Choroid plexus epithelial cell (primary cell): ENCODE data around the gene RSPH6A.
"Not testable (repeated sequence)": the region's sequence is repeated elsewhere in the genome, so short reads cannot be mapped to it uniquely, and the experiment has no call there.

ENCODE experiments used
- DNase-seq: peaks from one replicate; pipeline ENCODE4 v3.0.0-alpha.2; 2010; ENCODE audit warnings: low read depth
- H3K4me3 ChIP-seq: 2 replicates; pipeline ENCODE4 v1.5.1; 2011; ENCODE audit warnings: low read depth, mild to moderate bottlenecking, control low read depth, low read length, moderate library complexity
- CTCF ChIP-seq: conservative IDR thresholded peaks from 2 replicates; pipeline ENCODE4 v1.5.1; 2011; ENCODE audit warnings: low read depth, mild to moderate bottlenecking, control low read depth, inconsistent platforms, low read length, moderate library complexity

RSPH6A gene

GRCh38 chr19:45761714-45762113, 53.4 kb downstream of the RSPH6A start:
- H3K4me3 ChIP-seq: no peak overlapping the region
- TF ChIP-seq CTCF: no peak
- DNase-seq: no peak

- no peak for TF ChIP-seq CTCF
- DNase-seq: no peak
- H3K4me3 ChIP-seq: no peak overlapping the region
These were observed 56.2 kb downstream of the RSPH6A start for GRCh38 chr19:45758921-45759320.

- no peak overlapping the region for H3K4me3 ChIP-seq
- TF ChIP-seq CTCF: no peak
- DNase-seq: no peak
These were observed 57.4 kb downstream of the RSPH6A start for GRCh38 chr19:45757695-45758094.

GRCh38 chr19:45754323-45754722, 60.8 kb downstream of the RSPH6A start:
- no peak overlapping the region for H3K4me3 ChIP-seq
- no peak for TF ChIP-seq CTCF
- DNase-seq: no peak

- no peak overlapping the region for H3K4me3 ChIP-seq
- no peak for DNase-seq
- TF ChIP-seq CTCF: peak; percentile 35
These were observed 61.6 kb downstream of the RSPH6A start for GRCh38 chr19:45753548-45753947.

GRCh38 chr19:45752639-45753038, 62.5 kb downstream of the RSPH6A start:
- H3K4me3 ChIP-seq: no peak overlapping the region
- no peak for TF ChIP-seq CTCF
- no peak for DNase-seq

- not testable (repeated sequence) for H3K4me3 ChIP-seq, DNase-seq
These were observed 63.6 kb downstream of the RSPH6A start for GRCh38 chr19:45751483-45751882.

GRCh38 chr19:45747513-45747912, 67.6 kb downstream of the RSPH6A start:
- TF ChIP-seq CTCF: no peak
- no peak for DNase-seq
- no peak overlapping the region for H3K4me3 ChIP-seq
